Epithelial cell of proximal tubule (primary cell): ENCODE data around the gene AUTS2. TPM values are rescaled to one million over a fixed set of nuclear protein-coding genes. Genes with fewer than 3 reads are reported as not detected.

Experiments
- DNase-seq: peaks from one replicate; pipeline ENCODE4 v3.0.0-alpha.2; 2011; ENCODE audit warnings: low read depth
- H3K4me3 ChIP-seq: 2 replicates; pipeline ENCODE4 v1.5.1; 2011; ENCODE audit warnings: low read depth, mild to moderate bottlenecking, low read length
- CTCF ChIP-seq: conservative IDR thresholded peaks from 2 replicates; pipeline ENCODE4 v1.5.1; 2012; ENCODE audit warnings: low read depth, mild to moderate bottlenecking, low read length
- total RNA-seq: library from RNA; depleted of rRNA; stranded (reverse); fragments of >200 nt; gene quantifications from 2 replicates; pipeline ENCODE4 v1.2.3, GENCODE V29; 2015

The AUTS2 gene
- total RNA-seq, 1 donor from 2014 or later, result 10.0 TPM

DNA sequence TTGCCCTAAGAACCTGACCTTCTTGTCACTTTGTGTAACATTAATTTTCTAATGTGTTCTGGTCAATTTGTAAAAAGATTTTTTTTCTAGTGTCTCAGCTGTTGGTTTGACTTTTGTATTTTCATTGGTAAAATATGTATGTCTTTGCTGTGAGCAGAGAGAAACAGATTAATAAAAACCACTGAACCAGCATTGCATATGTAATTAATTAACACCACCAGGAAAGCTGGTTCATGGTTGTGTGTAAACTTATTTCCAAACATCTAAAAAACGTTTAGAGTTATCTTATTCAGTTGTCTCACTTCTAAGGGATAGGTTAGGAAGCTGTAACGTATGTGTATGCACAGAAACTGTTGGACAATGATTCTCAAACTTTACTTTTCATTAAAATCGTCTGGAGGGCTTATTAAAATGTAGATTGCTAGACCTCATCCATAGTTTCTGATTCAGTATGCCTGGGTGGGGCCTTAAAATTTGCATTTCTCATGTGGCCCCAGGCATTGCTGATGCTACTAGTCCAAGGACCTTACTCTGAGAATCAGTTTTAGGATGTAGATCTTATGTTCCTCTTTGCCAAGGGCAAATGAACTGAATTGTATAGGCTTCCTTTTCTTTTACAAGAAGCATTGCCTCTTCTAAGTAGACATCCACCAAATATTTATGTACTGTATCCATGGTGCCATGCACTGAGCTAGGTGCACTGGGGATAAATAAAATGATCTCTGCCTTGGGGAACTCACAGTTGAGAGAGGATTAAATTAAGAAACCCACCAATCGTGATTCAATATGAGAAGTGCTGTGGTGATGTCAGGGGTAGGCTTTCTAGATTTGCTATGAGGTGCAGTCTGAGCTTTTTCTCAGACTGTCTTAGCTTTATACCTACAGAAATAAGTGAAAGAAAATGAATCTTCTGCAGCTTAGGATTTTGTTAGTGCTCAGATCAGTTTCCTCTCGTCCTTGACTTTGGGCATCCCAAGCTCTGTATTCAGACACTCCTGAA lies 98.7 kb downstream of the AUTS2 start:
- no peak for DNase-seq
- no peak for TF ChIP-seq CTCF
- no peak overlapping the region for H3K4me3 ChIP-seq

DNA sequence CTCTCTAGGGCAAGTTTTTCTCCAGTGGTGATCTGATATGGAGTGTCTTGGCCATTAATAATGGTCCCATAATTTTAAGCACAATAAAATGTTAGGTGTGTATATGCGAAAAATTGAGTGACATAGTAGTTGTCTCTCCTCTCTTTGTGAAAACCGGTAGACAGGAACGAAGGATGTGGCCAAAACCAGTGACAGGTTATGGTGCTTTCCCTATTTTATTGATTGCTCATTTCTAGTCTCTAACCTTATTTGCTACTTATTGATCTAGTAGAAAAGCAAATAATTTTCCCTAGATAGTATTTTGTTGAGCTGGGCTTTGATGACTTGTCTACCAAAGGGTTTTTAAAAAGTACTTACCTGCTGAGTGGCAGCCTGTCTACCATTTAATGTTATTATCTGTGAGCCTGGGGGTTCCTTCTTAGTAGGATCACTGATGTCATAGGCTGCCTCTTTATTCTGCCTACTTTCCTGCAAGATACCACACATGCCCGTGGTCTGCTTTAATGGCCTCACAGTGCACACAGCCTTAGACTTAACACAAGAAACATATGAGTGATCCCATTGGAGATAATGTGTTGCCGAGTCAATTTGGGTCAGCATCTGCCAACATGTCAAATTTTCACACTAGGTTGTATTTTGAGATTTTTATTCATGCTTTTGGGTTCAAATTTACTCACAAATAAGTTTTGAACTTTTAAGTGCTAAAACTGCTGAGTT lies 100.0 kb downstream of the AUTS2 start:
- no peak for DNase-seq
- no peak for TF ChIP-seq CTCF

GRCh38 chr7:69699931-69700330 lies 101.7 kb downstream of the AUTS2 start:
- H3K4me3 ChIP-seq, result no peak overlapping the region
- no peak for DNase-seq
- TF ChIP-seq CTCF, result no peak

More for the DNA sequence above, 100.0 kb downstream of the AUTS2 start:
- H3K4me3 ChIP-seq, result no peak overlapping the region

DNA sequence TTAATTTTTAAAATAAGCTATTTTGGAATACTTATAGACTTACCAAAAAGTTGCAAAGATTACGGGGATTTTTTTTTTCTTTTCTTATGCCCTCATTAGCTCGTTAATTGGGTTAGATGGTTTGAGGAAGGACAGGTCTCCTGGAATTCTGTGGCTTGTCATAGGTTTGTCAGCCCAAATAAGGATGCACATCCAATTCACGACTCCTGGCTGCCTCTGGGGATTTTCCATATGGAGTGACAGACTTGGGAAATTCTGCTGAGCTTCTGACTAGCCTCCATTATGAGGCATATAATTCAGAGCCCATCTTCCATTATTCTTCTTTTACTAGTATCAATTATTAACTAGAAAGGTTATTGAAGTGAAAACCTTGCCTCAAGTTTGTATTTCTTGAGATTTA lies 102.1 kb downstream of the AUTS2 start:
- DNase-seq, result no peak
- TF ChIP-seq CTCF, result no peak
- no peak overlapping the region for H3K4me3 ChIP-seq

GRCh38 chr7:69701288-69701687 lies 103.0 kb downstream of the AUTS2 start:
- no peak for TF ChIP-seq CTCF

GRCh38 chr7:69702357-69702756 lies 104.1 kb downstream of the AUTS2 start:
- no peak overlapping the region for H3K4me3 ChIP-seq
- no peak for TF ChIP-seq CTCF
- no peak for DNase-seq

More at GRCh38 chr7:69701288-69701687, 103.0 kb downstream of the AUTS2 start:
- H3K4me3 ChIP-seq, result no peak overlapping the region
- DNase-seq, result no peak
